ENCODE measurements around the gene A1BG. TPM values are rescaled to one million over a fixed set of nuclear protein-coding genes. Genes with fewer than 3 reads are reported as not detected.

Gene A1BG
- total RNA-seq, 1 donor from 2014 or later: 3.9 TPM

DNA sequence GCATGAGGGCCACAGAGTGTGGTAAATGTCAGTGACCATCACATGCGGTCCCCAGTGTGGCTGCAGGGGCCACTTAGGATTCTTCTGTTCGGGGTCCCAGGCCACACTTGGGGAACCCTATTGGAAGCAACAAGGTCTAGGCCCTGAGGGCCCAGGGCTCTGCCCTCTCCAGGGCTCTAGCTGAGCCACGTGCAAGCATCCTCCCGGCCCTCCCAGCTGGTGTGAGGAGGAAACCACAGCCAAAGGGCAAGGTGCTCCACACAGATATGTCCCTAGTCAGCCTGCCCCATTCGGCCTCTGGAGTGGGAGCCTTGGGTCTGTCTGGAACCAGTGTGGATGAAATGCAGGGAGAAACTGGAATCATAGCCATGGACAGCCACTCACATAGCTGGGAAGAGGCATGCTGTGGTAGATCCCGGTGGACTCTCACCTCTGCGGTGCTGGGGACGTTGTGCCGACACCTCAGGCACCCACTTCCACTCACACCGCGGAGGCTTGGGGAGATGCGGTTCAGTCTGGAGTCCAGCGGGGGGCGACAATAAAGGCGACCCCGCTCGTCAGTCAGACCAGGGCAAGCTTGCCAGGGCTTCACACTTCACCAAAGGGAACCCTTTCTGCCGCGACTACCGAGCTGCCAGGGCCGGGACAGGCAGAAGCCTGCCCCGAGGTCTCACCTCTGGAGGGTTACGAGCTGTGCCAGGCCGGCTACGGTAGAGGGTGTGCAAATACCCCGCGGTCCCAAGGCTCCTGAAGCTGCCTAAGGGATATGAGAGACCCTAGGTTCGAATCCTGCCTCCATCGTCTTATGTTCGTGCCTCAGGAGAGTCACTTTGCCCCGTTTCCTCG lies 13.5 kb upstream of the A1BG start:
- intact Hi-C loops (cut with DNase I): no loop called here
- peak; percentile 27 for DNase-seq (ENCODE audit: missing footprints)
- no peak for ATAC-seq

DNA sequence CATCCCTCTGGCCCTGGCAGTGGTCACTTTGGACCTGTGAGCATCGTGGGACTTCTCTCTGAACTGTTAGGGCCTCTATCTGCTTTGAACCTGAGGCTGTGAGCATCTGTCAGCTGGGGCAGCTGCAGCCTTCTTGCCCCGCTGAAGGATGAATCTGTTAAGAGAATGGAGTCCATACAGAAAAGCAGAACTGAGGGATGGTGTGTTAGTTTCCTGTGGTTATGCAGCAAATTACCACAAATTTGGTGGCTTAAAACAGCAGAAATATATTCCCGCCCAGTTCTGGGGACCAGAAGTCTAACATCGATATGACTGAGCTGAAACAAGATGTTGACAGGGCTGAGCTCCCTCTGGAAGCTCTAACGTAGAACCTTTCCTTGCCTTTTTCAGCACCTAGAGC lies 10.9 kb upstream of the A1BG start:
- ATAC-seq: no peak
- no peak for DNase-seq (ENCODE audit: missing footprints)
- intact Hi-C loops (cut with DNase I): no loop called here

DNA sequence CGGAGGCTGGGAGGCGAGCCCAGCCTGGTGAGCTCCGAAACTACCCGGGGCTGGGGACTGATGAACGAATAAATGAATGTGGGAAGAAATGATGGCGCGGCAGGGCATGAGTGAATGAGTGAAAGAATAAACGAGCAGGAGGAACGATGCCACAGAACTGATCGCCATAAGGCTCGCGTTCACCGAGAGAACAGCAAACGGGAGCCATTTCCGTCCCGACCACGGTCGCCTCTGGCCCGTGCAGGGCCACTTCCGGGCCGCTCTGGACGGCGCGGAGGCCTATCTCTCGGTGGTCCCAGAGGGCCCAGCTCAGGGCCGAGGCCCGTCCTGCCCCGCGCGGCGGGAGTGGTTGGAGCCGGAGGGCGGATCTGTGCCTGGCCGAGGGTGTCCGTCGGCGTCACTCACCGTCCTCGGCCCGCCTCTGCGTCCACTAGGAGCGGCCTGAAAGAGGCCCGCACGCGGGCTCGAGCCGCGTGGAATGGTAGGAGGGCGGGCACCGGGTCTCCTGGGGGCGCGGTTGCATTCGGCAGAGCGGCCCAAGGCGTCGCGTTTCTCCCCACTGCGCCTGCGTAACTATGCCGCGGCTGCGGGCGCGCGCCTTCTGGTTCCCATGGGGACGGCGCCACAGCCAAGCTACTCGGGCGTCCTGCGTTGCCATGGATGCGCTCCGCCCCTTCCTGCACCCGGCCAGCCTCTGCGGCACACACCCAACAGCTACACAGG lies 9.1 kb upstream of the A1BG start, which contains the start of gene ZNF497:
Gene ZNF497, minus strand, starts transcription at position 480 of the 723 bp plus-strand sequence. CDS start 5,116 bp downstream, outside the sequence.
- ATAC-seq: peak; percentile 97
- intact Hi-C loops (cut with DNase I): loop anchor here (1.0 to 2.0 kb wide), 3 partner anchors 18 to 46 kb away; partner anchors contain the start of genes ZNF584 and ZNF837

DNA sequence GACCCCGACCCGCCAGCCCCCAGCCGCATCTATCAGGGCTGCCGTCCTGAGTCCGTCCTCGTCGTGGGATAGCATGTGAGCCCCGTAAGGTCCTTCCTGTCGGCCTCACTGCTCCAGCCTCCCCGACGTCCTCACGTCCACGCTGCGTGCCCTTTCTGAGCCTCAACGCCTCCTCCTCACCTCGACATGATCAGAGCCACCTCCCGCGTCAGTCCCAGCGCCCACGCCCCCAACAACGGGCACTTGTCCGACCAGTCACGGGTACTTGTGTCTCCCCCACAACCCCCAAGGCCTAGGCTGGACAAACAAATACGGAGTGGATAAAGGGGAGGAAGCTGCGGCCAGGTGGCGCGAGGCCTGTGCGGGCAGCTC lies 8.6 kb upstream of the A1BG start:
- intact Hi-C loops (cut with DNase I): loop anchor here (1.0 to 2.0 kb wide), 3 partner anchors 19 to 46 kb away; partner anchors contain the start of genes ZNF584 and ZNF837
- ATAC-seq: peak; percentile 12

More for the DNA sequence above, 9.1 kb upstream of the A1BG start, which contains the start of gene ZNF497:
- DNase-seq (ENCODE audit: missing footprints): peak; percentile 99

DNA sequence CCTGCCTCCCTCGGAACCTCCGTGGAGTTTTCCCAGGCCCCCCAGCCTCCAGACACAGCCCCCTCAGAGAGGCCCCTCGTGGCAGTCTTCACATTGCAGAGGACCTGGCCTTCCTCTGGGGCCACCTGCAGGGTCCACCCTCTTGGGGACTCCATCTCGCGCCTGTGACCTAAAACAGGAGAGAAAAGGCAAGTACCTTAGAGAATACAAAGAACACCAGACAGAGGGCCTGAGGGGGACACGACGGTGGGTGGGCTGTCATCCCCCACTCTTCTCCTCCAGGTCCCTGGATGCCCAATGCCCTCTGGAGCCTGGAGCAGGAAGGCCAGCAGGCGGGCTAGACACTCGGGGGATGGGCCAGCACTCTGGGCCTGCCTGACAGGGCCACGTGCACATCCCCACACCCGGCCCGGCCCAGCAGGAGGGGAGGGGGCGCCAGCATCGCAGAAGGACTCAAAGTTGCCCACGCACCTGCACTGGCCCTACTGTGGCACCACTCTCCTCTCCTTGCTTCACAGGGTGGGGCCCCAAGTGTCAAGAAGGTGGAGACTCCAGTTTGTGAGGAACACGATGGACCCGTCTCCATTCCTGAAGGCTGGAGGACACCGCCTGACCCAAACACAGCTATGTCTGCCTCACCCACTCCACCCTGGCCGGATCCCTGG lies 4.3 kb upstream of the A1BG start:
- intact Hi-C loops (cut with DNase I): no loop called here
- DNase-seq (ENCODE audit: missing footprints) (peak; percentile 28), ATAC-seq (no peak)

More for the DNA sequence above, 8.6 kb upstream of the A1BG start:
- DNase-seq (ENCODE audit: missing footprints): peak; percentile 78

DNA sequence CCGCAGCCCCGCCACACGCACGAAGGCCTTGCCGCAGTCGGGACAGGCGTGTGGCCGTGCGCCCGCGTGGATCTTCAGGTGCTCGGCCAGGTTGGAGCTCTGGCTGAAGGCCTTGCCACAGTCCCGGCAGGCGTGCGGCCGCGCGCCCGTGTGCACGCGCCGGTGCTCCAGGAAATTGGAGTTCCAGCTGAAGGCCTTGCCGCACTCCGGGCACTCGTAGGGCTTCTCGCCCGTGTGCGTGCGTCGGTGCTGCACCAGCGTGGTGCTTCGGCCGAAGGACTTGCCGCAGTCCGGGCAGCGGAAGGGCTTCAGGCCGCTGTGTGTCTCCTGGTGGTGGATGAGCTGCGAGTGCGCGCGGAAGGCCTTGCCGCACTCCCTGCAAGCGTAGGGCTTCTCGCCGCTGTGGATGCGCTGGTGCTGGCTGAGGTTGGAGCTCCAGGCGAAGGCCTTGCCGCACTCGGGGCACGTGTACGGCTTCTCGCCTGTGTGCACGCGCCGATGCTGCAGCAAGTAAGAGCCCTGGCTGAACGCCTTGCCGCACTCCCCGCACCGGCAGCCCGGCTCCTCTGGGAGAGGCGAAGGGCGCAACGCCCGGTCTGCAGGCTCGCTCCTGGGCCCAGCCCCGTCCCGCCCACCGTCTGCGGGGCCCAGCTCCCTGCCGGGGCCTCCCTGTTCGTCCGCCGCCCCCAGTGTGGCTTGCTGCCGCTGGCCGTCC lies 3.6 kb upstream of the A1BG start:
- ATAC-seq (no peak), DNase-seq (ENCODE audit: missing footprints) (peak; percentile 39)
- intact Hi-C loops (cut with DNase I): no loop called here

DNA sequence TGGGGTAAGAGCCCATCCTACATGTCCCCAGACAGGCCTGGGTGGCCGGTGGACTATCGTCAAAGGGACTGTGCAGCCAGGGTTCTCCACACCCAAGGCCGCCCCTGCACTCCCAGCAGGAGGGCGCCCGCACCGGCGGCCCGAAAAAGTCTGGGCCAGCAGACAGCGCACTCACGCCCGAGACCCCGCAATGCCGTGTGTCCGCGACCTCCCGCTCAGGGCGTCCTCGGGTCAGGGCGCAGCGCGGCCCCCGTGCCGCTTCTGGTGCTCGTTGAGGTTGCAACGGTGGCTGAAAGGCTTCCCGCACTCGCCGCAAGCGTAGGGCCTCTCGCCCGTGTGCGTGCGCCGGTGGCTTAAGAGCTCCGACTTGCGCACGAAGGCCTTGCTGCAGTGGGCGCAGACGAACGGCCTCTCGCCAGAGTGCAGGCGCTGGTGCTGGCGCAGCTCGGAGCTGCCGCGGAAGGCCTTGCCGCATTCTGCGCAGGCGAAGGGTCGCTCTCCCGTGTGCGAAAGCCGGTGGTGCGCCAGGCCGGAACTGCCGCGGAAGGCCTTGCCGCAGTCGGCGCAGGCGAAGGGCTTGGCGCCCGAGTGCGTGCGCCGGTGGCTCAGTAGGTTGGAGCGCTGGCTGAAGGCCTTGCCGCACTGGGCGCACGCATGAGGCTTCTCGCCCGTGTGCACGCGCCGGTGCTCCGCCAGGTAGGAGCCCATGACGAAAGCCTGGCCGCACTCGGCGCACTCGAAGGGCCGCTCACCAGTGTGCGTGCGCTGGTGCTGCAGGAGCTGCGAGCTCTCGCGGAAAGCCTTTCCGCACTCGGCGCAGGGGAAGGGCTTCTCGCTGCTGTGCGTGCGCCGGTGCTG lies 2.8 kb upstream of the A1BG start:
- peak; percentile 55 for DNase-seq (ENCODE audit: missing footprints)

DNA sequence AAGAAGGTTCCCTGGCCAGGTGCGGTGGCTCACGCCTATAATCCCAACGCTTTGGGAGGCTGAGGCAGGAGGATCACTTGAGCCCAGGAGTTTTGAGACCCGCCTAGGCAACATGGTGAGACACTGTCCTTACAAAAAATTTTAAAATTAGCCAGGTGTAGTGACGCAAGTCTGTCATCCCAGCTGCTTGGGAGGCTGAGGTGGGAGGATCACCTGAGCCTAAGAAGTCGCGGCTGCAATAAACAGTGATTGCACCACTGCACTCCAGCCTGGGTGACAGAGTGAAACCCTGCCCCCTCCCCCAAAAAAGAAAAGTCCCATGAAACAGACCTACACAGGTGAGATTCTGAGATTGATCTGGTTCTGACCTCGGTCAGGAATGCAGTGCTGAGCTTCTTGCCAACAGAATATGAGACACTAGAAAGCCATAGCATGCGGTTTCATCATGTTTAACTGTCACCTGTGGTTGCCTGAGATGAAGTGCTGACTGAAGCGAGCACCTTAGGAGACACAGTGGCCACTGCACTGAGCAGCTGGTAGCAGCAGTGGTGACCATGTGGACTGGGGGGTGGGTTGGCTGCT lies 2.0 kb upstream of the A1BG start:
- DNase-seq (ENCODE audit: missing footprints) (no peak), ATAC-seq (no peak)
- intact Hi-C loops (cut with DNase I): no loop called here

More for the DNA sequence above, 2.8 kb upstream of the A1BG start:
- intact Hi-C loops (cut with DNase I): no loop called here
- ATAC-seq: peak; percentile 33

DNA sequence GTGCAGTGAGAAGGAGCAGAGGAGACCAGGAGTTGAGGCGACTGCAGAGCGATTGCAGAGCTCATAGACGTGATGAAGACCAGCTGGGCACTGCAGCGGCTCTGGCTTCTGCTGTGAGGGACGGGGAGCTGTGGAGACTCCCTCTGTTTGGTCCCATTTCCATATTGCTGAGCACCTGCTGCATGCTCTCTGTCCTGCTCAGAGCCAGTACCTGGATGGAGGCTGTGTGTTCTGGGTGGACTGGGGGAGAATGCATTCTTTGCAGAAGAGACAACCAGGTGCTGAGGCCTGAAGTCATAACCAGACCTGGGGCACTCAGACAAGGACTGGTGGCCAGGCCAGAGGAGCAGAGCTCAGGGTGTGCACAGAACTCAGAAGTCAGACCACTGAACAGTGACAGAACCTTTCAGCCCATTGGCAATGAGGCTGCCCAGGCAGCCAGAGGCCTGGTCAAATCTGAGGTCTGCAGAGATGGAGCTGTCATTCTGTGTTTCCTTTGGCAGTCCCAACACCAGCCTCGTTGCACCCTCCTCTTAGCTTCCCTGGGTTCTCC lies 1.3 kb upstream of the A1BG start:
- no peak for DNase-seq (ENCODE audit: missing footprints)
- intact Hi-C loops (cut with DNase I): no loop called here
- ATAC-seq: no peak

DNA sequence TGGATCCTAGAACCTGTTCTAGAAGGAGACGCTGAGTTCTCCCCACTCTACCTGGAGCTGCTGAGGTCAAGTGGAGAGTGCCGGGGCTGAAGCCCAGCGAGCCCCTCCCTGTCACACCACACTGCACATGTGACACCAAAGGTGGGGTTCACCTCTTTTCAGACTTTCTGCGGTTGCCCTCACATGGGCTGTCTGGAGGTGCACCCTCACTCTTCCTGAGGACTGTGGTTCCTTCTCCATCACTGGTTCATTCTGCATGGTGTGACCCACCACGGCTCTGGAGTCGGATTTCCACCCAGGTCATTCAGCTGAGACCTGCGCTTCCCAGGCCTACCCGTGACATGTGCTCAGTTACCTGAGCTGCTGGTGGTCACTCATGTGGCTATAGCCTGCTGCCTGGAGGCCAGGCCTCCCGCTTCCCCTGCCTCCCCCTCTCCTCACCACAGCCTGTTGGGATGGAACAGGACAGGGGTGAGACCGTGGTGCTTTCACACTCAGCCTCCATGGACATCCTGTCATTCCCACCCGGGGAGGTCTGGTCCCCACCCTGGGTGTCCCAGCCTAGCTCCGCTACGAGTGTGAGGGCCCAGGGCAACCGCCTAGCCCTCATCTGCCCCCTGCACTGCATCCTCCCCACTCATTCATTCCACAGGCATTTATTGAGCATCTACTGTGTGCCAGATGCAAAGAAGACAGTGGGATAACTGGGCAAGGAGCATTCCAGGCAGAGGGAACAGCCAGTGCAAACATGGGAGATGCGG lies 605 bp upstream of the A1BG start:
- ATAC-seq (no peak), DNase-seq (ENCODE audit: missing footprints) (peak; percentile 57)
- intact Hi-C loops (cut with DNase I): no loop called here

DNA sequence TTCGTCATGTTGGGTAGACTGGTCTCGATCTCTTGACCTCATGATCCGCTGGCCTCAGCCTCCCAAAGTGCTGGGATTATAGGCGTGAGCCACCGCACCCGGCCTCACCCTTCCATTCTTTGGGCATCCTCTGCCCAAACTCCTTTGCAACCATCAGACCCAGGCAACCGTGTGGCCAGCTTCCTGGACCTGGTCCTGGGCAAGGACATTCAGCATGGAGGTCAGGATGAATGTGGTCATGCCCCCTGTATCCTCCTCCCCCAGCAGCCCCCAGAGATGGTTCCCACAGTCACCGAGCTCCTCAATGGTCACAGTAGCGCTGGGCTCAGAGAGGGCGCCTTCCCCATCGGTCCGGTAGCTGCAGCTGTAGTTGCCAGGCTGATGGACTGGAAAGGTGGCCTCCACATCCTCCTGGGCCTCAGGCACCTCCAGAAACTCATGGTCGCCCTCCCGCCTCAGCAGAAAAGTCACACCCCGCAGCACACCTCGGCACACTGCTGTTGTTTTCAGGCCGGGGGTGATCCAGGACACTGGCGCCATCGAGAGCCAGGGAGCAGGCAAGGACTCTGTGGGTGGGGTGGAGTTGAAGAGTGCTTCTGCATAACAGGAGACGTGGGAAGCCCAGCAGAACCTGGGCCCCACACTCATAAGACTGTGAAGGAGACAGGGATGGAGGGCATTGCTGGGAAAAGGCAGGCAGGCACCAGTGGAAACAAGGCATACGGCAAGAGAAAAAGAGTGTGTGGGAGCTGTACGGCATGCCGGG lies 1.1 kb downstream of the A1BG start:
- intact Hi-C loops (cut with DNase I): no loop called here
- DNase-seq (ENCODE audit: missing footprints) (peak; percentile 37), ATAC-seq (no peak)

DNA sequence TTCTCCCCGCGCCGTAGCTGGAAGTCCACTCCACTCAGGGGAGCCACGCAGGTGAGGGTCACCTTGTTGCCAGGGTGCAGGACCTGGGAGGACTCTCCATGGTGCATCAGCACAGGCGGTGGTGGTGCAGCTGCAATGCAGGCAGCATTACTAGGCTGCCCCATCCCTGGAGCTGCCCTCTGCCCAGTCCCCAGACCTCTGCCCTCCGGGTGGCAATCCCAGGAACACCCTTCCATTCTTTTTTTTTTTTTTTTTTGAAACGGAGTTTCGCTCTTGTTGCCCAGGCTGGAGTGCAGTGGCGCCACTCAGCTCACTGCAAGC lies 1.8 kb downstream of the A1BG start:
- DNase-seq (ENCODE audit: missing footprints): peak; percentile 30
- intact Hi-C loops (cut with DNase I): no loop called here

DNA sequence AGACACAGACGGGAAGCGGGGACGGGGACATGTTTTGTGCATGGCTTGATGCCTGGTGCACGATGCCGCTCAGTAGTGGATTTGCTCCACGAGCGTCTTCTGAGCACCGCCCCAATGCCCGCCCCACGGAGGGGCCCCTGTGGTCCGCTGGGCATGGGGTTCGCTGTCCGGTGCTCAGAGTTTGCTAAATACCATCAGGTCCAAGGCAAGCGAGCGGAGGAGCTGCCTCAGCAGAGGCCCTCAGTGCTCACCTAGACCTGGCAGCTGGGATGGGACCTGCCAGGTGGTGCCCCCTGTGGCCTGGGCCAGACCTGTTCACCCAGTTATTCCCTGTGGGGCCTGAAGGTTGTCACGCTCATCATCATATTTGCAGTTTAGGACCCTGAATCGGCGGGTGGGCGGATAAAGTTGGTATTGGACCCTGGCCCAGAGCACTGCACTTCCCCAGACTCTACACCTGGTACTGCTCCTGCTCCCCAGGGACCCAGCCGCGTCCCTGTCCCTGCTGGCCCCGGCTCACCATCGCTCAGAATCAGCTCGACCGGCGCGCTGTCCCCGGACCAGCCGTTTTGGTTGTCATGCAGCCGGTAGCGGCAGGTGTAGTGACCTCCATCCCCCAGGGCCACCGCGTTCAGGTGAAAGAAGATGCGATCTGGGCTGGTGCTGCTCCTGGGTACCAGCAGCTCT lies 2.3 kb downstream of the A1BG start:
- DNase-seq (ENCODE audit: missing footprints) (peak; percentile 65), ATAC-seq (no peak)
- intact Hi-C loops (cut with DNase I): no loop called here

More for the DNA sequence above, 1.8 kb downstream of the A1BG start:
- no peak for ATAC-seq

DNA sequence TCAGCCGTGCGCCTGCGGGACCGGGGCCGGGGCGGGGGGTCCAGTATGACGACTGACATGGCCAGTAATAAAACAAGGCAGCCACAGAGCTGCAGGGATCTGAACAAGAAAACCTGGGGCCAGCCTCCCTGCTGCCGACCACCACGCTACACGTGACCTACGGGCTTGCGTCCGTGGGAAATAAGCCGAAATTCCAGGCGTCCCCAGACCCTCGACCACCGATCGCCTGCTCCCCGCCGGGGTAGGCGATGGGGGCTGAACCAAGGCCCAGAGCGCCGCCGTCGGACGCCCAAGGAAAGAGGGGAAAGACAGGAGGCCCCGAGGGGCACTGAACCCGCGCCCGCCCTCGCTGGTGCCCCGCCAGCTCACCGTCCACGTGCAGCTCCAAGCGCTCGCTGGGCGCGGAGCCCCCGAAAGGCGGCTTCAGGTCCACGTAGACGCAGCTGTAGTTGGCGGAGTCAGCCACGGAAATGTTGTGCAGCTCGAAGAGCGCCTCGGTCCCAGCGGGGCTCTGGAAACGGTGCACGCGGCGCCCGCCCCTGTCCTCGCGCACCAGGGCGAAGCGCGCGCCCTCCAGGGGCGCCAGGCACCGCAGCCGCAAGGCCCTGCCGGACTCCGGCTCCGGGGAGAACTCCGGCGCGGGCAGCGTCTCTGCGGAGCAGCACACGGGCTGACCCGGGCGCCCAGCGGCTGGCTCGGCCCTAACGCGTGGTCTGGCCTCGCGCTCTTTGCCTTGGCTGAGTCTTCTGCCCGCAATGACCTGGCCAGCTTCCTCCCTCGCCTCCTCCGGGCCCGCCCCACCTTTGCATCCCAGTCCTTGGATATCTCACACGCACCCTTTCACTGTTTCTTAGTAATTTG lies 3.1 kb downstream of the A1BG start:
- ATAC-seq: no peak
- intact Hi-C loops (cut with DNase I): no loop called here
- DNase-seq (ENCODE audit: missing footprints): peak; percentile 37
